ENCODE measurements around the gene BASP1.
"Not testable (repeated sequence)": the region's sequence is repeated elsewhere in the genome, so short reads cannot be mapped to it uniquely, and the experiment has no call there.

The BASP1 gene

DNA sequence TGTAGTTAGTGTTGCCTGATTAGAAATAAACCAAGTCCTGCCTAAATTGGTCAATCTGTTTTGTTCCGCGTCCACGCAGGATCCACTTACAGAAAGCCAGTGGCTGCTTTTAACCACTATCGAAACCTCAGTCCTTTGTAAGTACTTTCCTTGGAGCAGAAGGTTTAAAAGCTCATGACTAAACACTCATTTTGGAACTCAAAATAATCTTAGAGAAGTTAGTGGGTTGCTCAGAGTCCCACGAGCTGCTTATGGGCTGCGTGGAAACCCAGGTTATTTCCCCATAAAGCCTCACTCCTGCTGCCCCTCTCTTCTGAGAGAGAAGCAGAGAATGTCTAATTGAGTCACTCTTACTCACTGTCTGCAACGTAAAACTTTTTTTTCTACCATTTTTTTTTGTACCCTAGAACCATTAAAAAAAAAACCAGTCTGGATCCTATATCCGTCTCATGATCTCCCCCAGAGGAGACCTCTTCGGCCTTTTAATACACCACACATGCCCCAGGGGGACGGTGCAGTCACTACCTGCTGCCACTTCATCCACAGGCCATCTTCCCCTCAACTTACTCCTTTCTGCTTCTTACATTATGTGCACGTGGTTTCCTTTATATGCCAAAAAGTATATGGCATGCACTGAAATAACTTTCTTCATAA, 7.6 kb downstream of the BASP1 start:
- no peak for DNase-seq

DNA sequence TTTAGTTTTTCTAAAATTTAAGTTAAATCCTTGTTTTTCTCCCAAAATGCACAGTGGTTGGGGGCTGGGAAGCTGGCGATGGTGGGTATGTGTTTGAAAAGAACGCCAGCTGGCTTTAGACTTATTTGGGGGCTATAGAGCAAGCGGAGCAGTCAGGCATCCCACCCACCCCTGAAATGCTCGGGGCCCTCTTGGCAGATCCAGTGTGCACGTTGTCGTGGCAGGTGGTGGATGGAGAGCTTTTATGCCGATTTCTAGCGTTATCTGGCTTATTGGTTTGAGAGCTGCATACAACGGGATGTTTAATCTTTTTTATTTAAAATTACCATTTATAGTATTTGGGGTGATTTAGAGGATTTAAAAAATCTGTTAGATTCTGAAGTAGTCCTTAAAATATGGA, 8.1 kb downstream of the BASP1 start:
- no peak for DNase-seq

DNA sequence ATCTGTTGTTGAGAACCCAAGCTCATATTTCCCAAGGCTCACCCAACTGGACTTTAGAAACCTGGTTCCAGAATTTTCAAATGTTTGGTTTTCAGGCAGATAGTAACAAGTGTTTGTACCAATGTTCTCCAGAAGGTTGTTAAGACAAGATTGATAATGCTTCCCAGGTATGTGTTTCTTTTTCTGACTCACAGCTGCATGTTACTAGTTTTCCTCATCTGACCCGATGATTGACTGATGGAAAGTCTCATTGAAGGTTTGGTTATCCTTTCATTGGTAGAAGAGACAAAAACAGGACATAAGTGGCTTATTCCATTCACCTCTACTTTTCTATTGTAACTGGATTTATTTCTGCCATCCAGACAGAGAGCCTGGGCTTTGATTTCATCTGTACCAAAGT, 10.4 kb downstream of the BASP1 start:
- DNase-seq, result no peak

DNA sequence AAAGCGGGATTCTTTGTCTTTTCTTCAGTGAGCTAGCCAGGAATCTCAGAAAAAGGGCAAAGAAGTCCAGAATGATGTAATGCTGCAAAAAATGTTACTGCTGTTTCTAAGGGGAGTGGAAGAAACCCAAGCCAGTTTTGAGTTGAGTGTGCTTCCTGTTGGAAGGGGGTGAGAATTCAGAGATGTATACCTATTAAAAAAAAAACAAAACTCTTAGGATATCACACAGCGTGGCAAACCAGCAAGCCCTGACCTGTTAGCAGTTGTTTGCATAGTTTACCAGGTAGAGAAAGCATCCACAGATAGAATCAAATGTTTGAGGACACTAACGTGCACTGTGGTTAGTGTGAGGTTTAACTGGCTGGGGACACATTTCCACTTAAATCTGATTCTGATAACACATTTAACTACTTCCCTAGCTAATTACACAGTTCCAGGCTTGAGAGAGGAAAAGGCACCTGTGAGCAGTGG, 11.4 kb downstream of the BASP1 start:
- no peak for DNase-seq

DNA sequence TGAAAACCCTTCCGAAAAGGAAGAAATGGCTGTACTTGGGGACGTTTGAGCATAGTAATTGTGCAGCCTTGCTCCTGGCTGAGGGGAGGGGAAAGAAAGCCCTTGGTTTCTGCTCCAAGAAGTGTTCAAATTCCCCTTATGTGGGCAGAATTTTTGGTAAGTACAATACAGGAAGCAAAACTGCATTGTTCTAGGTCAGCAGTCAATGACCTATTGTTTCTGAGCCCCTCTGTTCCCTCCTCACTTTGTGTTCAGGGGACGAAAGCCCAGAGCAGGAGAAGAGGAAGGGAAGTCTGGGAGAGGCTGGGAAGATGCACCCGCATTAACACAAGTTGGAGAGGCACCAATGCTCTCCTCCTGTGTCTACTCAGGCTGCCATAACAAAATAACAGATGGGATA, 11.9 kb downstream of the BASP1 start:
- no peak for DNase-seq

DNA sequence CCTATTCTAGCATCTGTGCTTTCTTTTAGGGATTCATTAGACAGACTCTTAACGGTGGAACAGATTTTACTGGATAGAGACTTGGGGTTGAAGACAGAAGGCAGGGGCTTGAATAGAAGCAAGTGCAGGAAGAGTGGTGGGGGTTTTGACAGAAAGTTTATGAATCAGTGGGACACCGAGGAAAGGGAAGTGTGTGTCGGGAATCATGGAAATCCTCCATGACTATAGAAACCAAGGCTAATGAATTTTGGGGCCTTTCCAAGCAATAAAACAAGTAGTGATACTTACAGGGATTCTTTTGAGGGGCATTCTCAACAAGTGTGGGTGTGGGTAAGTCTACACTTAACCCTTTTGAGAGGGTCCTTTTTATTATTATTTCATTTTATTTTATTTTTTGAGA, 12.8 kb downstream of the BASP1 start:
- DNase-seq, result no peak

DNA sequence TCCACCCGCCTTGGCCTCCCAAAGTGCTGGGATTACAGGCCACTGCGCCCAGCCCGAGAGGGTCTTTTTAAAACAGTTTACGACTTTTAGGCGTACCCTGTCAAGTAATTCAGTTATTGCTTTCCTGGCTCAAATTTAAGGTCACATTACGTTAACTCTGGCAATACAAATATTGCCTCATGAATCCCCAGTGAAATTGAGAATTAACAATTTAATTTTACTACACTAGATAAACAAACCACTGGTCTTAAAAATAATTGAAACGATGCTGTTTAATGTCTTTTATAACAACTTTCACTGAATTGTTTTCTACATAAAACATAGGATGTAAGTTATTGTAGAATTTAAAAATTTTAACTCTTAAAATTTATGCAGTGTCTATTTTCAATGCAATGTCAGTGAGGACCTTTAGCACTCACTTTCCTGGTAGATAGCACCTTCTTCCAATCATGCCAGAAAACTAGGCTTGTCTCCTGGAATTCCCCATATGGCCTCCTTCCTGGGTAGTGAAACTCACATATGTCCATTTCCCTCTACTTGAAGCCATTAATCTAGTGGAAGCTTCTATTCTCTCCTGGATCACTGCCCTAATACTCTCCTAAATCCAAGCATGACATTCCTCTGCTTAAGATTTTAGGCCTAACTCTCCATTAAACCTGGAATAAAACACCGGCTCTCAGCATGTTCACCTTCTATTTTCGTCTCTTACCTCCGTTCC, 13.5 kb downstream of the BASP1 start:
- no peak for DNase-seq

DNA sequence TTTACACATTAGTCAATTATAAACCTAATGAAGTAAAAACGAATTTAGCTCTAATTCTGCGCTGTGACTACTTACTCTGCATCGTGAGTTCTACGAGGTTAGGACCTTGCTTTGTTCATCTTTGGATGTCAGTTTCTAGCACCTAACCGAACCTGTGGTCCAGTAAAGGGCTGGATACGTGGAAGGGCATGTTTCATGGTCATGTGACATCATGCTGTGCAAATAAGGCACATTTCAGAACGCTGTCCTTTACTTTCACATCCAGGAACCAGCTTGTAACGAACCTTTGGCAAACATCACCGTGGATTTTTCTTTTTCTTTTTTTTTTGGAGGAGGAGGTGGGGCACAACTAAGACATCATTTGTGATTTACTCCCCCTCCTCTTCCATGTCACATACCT, 15.0 kb downstream of the BASP1 start:
- no peak for DNase-seq

DNA sequence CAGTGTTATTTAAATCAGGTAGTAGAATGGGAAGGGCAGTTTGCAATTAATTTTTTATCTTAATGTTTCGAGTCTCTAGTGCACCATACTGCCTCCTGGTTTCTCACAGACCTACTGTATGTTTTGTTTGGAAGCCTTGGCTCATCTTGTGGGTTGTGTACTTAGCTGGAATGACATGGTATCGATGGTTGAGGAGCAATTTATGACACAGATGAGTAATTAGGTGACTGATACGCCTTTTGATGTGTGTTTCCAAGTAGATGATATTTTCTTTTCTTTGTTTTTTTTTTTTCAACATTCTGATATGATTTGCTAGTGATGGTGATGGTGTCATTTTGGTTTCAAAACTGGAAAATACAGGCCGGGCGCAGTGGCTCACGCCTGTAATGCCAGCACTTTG, 16.1 kb downstream of the BASP1 start:
- DNase-seq, result no peak

DNA sequence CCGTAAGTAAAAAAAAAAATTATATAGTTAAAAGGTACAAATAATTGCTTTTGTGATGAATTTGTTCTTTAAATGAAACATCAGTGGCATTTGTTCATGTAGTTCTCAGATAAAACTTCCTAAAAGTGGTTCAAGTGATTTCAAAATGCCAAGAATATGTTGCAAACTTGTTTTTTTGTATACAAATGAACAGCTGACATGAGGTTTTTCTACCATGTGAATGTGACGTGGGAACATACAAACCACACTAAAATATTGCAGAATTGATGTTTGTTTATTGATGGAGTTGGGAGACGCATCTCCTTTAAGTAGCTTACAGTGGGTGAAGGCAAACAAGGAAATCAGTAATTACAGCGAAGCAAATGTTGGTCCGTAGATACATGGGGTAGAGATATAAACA, 16.9 kb downstream of the BASP1 start:
- no peak for DNase-seq

DNA sequence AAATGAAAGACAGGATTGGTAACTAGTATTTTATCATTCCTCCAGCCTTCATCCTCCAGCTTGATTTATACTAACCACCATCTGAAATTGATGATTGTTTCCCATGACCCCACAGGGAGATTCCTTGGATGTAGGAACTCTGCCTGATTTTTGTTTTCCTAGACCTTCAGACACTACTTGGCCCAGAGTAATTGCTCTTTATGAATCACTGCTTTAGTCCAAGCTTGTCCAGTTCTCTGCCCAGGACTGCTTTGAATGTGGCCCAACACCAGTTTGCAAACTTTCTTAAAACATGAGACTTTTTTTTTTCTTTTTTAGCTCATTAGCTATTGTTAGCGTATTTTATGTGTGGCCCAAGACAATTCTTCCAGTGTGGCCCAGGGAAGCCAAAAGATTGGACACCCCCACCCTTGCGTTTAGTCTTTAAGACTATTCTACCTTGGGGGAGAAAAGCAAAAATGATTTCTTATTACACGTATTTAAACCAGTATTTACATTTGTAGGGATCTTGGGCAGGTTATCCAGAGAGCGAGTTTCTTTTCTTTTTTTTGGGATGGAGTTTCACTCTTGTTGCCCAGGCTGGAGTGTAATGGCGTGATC, 18.4 kb downstream of the BASP1 start:
- no peak for DNase-seq

DNA sequence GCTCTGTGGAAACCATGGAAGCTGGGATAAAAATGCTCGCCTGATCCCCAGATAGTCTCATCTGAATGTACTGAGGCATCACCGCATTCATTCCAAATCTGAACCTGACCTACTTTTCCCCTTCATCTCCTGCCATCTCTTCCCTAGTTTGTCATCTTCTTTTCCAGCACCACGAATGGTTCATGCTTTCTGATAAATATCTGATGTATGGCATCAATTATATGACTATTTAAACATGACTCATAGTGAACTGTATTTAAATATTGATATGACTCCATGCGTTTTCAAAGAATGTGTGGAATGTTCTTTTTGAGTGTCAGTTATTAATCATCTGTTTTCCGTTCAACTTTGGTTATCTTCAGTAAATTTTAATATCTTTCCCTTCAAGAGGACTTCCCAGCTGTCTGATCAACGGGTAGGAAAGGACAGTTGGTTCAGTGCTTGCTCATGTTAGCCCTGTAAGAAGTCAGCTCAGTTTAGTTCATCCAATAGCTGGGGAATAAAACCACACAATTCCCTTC, 21.1 kb downstream of the BASP1 start:
- DNase-seq, result no peak

DNA sequence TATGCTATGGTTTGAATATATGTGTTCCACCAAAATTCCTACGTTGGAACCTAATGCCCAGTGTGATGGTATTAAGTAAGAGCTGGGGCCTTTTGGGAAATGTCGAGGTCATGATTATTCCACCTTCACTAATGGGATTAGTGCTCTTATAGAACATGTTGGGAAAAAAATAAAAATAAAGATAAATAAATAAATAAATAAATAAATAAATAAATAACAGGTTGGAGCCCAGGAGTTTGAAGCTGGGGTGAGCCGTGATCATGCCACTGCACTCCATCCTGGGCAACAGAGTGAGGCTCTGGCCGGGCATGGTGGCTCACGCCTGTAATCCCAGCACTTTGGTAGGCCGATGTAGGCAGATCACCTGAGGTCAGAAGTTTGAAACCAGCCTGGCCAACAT, 22.5 kb downstream of the BASP1 start:
- no peak for DNase-seq

DNA sequence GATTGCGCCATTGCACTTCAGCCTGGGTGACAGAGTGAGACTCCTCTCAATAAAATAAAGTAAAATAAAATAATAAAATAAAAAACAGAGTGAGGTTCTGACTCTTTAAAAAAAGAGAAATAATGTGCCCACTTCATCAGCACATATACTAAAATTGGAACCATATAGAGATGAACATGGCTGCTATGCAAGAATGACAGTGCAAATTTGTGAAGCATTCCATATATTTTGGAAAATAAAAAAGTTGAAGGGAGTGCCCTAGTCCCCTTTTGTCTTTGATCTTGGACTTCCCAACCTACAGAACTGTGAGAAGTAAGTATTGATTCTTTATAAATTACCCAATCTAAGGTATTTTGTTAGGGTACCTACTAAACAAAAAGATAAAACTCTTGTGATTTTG, 23.1 kb downstream of the BASP1 start:
- DNase-seq, result no peak

DNA sequence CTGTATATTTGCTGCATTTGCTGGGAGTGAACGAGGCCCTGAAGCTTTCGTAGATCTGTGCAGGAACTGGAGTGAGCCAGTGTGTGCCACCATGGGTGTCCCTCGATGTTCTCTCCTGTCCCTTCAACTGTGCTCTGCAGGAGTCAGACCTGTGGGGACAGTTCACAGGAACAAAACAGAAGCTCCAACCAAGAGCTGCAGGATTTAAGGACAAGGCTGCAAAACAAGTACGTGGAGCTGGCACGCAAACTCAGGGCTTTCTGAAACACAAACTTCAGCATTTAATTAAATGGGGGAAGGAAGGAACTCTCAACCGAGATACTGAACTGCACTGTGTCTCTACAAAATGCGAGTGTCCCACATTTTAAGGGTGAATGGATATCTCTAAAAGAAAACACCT, 24.2 kb downstream of the BASP1 start:
- no peak for DNase-seq

DNA sequence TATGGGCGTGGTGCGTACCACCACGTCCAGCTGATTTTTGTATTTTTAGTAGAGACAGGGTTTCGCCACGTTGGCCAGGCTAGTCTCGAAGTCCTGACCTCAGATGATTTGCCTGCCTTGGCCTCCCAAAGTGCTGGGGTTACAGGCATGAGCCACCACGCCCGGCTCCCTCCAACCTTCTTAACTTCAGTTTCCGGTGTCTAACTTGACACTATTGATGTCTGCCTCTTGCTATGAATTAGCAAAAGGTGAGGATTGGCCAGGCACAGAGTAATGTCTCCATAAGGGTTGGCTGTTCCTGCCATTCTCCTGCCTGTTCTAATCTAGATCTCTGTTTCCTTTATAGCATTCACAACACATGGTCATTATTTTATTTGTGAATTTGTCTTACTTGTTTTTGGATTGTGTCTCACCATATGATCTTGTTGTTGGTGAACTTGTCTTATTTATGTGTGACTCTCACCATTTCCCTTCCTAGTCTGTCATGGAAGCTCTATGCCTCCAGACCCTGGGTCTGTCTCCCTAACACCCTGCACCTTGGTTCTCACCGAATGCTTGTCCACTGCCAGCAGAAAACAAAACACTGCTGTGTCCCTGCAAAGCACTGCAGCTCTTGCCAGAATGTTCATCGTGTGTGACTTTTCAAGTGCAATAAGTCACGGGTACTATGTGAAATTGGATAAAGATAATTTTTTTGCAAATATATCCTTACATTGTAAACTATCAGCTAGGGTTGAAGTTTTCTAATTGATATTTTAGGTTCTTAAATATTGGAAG, 26.0 kb downstream of the BASP1 start:
- DNase-seq, result no peak

DNA sequence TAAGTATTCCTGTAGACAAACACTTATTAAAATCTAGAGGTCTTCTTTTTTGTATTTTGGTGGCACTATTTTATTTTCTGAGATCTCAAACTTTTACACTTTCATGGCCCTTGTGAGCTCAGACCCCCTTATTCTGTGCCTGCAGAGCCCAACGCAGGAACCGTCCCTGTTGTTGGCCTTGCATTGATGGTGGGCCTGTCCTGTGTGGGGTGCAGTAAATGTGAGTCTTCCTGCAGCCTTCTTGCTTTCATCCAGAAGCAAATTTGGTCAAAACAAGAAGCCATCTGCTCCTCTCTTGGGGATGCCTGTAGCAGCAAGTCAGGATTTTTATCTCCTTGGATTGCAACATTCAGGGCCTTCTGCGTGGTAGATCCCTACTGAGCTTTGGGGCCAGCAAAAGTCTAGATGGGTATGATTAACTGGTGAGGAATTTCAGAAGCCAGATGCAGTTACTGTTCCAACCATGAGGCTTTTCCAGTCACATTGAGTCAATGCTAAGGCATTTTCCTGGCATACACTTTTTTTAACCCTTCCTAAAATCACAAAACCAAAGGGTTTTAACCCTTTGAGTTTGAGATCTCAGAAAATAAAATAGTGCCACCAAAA, 31.7 kb downstream of the BASP1 start:
- DNase-seq, result no peak

DNA sequence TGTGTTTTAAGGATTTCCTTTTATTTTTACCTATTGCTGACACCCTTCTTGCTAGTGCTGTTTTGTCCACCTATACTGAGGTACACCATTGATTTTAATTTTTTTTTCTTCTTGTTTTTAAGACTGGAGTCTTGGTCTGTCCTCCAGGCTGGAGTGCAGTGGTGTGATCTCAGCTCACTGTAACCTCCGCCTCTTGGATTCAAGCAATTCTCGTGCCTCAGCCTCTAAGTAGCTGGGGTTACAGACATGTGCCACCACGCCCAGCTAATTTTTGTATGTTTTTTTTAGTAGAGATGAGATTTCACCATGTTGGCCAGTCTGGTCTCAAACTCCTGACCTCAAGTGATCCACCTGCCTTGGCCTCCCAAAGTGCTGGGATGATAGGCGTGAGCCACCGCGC, 32.4 kb downstream of the BASP1 start:
- not testable (repeated sequence) for DNase-seq

DNA sequence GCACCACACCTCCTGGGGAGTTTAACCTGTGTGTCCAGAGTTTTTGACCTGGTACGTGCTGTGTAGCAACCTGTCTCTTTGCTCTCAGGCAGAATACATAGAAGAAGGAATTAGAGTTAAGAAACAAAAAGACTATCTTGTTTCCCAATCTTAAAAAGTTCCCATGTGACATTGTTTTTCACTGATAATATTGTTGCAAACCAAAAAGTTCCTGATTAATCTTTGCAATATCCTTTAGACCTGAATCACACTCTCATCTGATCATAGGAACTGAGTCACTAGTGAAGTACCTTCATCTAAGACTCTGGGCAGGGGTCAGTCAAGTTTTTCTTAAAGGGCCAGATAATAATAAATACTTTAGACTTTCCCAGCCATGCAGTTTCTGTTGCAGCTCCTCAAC, 35.1 kb downstream of the BASP1 start:
- DNase-seq, result no peak

DNA sequence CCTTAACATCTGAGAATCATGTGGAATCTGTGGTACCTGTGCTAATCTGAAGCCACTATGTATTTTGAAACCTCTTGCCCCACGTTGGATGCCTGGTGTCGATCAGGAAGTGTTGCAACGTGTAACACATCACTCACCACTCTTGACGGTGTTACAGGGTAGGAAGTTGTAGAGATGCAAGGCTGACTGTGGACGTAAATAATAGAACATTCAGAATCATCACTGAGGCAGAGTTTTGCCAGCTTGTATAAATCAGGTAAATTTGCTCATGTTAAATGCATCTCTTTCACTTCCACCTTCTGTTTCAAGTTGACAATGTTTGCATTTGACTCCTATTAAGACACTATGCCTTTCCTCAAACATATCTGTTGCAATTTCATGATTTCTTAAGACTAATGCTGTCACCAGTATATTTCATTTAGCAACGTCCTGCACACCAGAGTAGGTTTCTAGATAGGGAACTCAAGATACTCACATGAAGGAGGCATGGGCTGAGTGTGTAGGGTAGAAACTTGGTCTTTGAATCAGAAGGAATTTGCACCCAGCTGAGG, 38.1 kb downstream of the BASP1 start:
- no peak for DNase-seq

DNA sequence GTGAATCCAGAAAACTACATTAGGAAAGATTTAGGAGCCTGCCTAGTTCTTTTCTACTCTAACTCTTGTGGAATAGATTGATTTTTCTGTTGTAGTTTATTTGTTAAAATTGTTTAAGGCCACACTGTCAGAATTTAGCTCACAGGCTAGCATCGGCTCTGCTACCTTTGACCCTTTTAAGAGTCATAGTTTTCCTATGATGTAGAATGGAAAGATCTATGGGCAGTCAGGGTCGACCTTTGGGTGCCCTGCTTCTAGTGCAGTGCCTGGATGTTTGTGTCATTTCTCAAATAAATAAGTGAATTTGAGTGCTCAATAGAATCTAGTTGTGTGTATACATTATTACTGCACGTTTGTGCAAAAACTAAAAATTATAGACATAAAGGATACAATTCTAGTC, 38.7 kb downstream of the BASP1 start:
- no peak for DNase-seq

DNA sequence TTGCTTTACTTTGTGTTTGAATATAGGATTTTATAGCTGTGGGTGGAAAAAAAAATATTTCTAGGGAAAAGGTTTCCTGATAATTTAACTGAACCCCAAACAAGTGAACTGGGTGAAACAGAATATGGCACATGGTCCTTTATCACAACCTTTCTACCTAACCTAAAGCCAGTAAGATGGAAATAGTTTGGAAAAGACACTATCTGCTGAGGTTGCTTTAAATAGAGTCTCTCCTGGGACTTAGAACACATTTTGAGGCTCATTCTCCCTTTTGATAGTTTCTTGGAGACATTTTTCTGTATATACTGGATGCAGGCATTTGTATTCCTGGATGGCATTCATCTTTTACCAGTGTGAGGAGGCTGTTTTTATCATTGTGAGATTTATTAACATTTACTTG, 39.4 kb downstream of the BASP1 start:
- no peak for DNase-seq

All from NK-92 treated with Interleukin-12 subunit alpha and Interleukin-12 subunit beta, amount 100 ng/mL, for 24 hours (cell line).